K562 (cell line): Measurements from ENCODE around the gene COL9A2.
"Not testable (repeated sequence)": the region's sequence is repeated elsewhere in the genome, so short reads cannot be mapped to it uniquely, and the experiment has no call there.

Source experiments
- BRCA1 ChIP-seq, 2 experiments: fragments of 450-650 bp in 1 of 2; sonication (generic) in 1 of 2; formaldehyde crosslinking in 1 of 2; IDR thresholded peaks; 2 replicates each; pipeline versions ENCODE4 v1.5.0 to v1.6.1; 2017 to 2020; ENCODE audit warnings: mild to moderate bottlenecking in 1 of 2, missing genetic modification reagents in 1 of 2
- CHD4 ChIP-seq: fragments of 200-600 bp; sonication (generic); IDR thresholded peaks from 3 replicates; pipeline ENCODE4 v1.6.1; 2012; ENCODE audit warnings: low read depth, mild to moderate bottlenecking, mixed read lengths, low read length, inconsistent platforms; ENCODE audit not compliant: insufficient read depth, insufficient replicate concordance, poor library complexity, severe bottlenecking
- HNRNPH1 ChIP-seq: fragments of 200-400 bp; formaldehyde crosslinking; optimal IDR thresholded peaks from 2 replicates; pipeline ENCODE3; 2017; ENCODE audit warnings: low read depth, mild to moderate bottlenecking, low read length, moderate library complexity
- NR3C1 ChIP-seq: sonication (generic); formaldehyde crosslinking; IDR thresholded peaks from 2 replicates; pipeline ENCODE4 v1.8.1; 2022; ENCODE audit warnings: missing genetic modification reagents
- POLR2A ChIP-seq: fragments of 450-650 bp; conservative IDR thresholded peaks from 2 replicates; pipeline ENCODE4 v1.6.1; 2016
- POLR2AphosphoS5 ChIP-seq: IDR thresholded peaks from 2 replicates; pipeline ENCODE4 v1.6.1; 2011; ENCODE audit warnings: mild to moderate bottlenecking, low read depth, low read length, moderate library complexity; ENCODE audit not compliant: control insufficient read depth, insufficient read depth
- RAD21 ChIP-seq, 2 experiments: fragments of 250-450 bp in 1 of 2; fragments of 450-650 bp in 1 of 2; sonication (Bioruptor Pico) in 1 of 2; formaldehyde crosslinking in 1 of 2; IDR thresholded peaks in 1 of 2; conservative IDR thresholded peaks in 1 of 2; 2 replicates each; pipeline versions ENCODE4 v1.4.0 to v1.8.0; 2020 to 2022; ENCODE audit warnings: mild to moderate bottlenecking in 2 of 2, moderate library complexity in 1 of 2
- SP1 ChIP-seq: sonication (generic); formaldehyde crosslinking; IDR thresholded peaks from 2 replicates; pipeline ENCODE4 v1.8.1; 2022; ENCODE audit warnings: mild to moderate bottlenecking, missing genetic modification reagents
- TF ChIP-seq, protein P1 (sequence below), 2 experiments: IDR thresholded peaks; 2 replicates each; pipeline ENCODE4 v1.6.1; 2011; ENCODE audit warnings: borderline replicate concordance in 1 of 2, control low read depth in 1 of 2, low read depth in 1 of 2, low read length in 1 of 2, mild to moderate bottlenecking in 1 of 2, mixed read lengths in 1 of 2, moderate library complexity in 1 of 2; ENCODE audit not compliant: insufficient read depth in 1 of 2, insufficient read length in 1 of 2, poor library complexity in 1 of 2, severe bottlenecking in 1 of 2; ENCODE audit errors: extremely low read depth in 1 of 2
- TF ChIP-seq, protein P2 (sequence below): fragments of 450-650 bp; formaldehyde crosslinking; conservative IDR thresholded peaks from 2 replicates; pipeline ENCODE4 v1.4.0; 2022; ENCODE audit warnings: mild to moderate bottlenecking, missing genetic modification characterization

DNA sequence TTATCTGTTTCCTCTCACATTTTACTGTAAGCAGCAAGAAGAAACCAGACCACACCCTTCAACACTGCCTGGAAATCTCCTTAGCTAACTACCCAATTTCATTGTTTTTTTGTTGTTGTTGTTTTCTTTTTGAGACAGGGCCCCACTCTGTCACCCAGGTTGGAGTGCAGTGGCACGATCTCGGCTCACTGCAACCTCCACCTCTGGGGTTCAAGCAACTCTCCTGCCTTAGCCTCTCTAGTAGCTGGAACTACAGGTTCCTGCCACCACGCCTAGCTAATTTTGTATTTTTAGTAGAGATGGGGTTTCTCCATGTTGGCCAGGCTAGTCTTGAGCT, 25.3 kb upstream of the COL9A2 start:
- TF ChIP-seq RAD21 (CRISPR knock-in tag; conservative IDR thresholded peaks at IDR 0.05 in 1 of 2, IDR thresholded peaks at IDR 0.05 in 1 of 2); BRCA1 (IDR thresholded peaks at IDR 0.05); BRCA1 (CRISPR knock-in tag; IDR thresholded peaks at IDR 0.05); NR3C1; HNRNPH1; POLR2AphosphoS5; CHD4; SP1 (CRISPR knock-in tag); POLR2A: not testable (repeated sequence)
- TF ChIP-seq, protein P1, sequence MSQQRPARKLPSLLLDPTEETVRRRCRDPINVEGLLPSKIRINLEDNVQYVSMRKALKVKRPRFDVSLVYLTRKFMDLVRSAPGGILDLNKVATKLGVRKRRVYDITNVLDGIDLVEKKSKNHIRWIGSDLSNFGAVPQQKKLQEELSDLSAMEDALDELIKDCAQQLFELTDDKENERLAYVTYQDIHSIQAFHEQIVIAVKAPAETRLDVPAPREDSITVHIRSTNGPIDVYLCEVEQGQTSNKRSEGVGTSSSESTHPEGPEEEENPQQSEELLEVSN (IDR thresholded peaks at IDR 0.05; ENCODE audit: borderline replicate concordance in 1 of 2, extremely low read depth in 1 of 2, insufficient read depth in 1 of 2, insufficient read length in 1 of 2, low read depth in 1 of 2, low read length in 1 of 2, poor library complexity in 1 of 2, severe bottlenecking in 1 of 2): not testable (repeated sequence)
- TF ChIP-seq, protein P2, sequence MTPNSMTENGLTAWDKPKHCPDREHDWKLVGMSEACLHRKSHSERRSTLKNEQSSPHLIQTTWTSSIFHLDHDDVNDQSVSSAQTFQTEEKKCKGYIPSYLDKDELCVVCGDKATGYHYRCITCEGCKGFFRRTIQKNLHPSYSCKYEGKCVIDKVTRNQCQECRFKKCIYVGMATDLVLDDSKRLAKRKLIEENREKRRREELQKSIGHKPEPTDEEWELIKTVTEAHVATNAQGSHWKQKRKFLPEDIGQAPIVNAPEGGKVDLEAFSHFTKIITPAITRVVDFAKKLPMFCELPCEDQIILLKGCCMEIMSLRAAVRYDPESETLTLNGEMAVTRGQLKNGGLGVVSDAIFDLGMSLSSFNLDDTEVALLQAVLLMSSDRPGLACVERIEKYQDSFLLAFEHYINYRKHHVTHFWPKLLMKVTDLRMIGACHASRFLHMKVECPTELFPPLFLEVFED (CRISPR knock-in tag): not testable (repeated sequence)
